Activated CD8-positive, alpha-beta T cell treated with anti-CD3 and anti-CD28 coated beads for 36 hours (primary cell): Measurements from ENCODE around the gene TTC28. TPM values are rescaled to one million over a fixed set of nuclear protein-coding genes. Genes with fewer than 3 reads are reported as not detected.
"Not testable (repeated sequence)": the region's sequence is repeated elsewhere in the genome, so short reads cannot be mapped to it uniquely, and the experiment has no call there.

Source experiments
- ATAC-seq: fragments of 200-7000 bp; cut with Tn5 transposase; one replicate; pipeline ENCODE4 v1.10.0; 2021; ENCODE audit warnings: mild to moderate bottlenecking, moderate library complexity
- CTCF ChIA-PET: fragments of 350-600 bp; sonication (Branson Sonifier 250); formaldehyde crosslinking; loops from one replicate; lab custom pipeline; 2021; ENCODE audit warnings: antibody characterized with exemption; lab: Charles Lee
- POLR2A ChIA-PET: fragments of 350-600 bp; sonication (Branson Sonifier 250); formaldehyde crosslinking; loops from one replicate; lab custom pipeline; 2021; ENCODE audit warnings: antibody characterized with exemption; lab: Charles Lee
- DNase-seq: peaks from one replicate; pipeline ENCODE4 v3.0.0-alpha.2; 2020
- H3K27ac Mint-ChIP-seq: one replicate; pipeline ENCODE4 v1.8.0; 2021; ENCODE audit warnings: mild to moderate bottlenecking, mixed read lengths
- H3K27me3 Mint-ChIP-seq: one replicate; pipeline ENCODE4 v1.8.0; 2021; ENCODE audit warnings: mixed read lengths
- H3K36me3 Mint-ChIP-seq: one replicate; pipeline ENCODE4 v1.8.0; 2021; ENCODE audit warnings: low read depth, mixed read lengths
- H3K4me1 Mint-ChIP-seq: one replicate; pipeline ENCODE4 v1.8.0; 2021; ENCODE audit warnings: low read depth, mixed read lengths
- H3K4me3 Mint-ChIP-seq: one replicate; pipeline ENCODE4 v1.8.0; 2021; ENCODE audit warnings: mild to moderate bottlenecking, moderate library complexity, mixed read lengths
- H3K9me3 Mint-ChIP-seq: one replicate; pipeline ENCODE4 v1.8.0; 2021; ENCODE audit warnings: mixed read lengths
- intact Hi-C: fragments of 100-400 bp; cut with micrococcal nuclease; formaldehyde crosslinking; loops from one replicate; pipeline ENCODE4 v1.10.0; 2022
- total RNA-seq, 2 experiments: library from RNA; stranded (reverse); gene quantifications; one replicate each; pipeline ENCODE4 v1.2.3, GENCODE V29; 2021
- TF ChIP-seq, protein P1 (sequence below): fragments of 200-600 bp; IDR thresholded peaks from one replicate; pipeline ENCODE4 v1.8.0; 2022; ENCODE audit warnings: antibody characterized with exemption, mild to moderate bottlenecking

The TTC28 gene
- total RNA-seq, 2 experiments from 2014 or later: 0.58 to 1.9 TPM

DNA sequence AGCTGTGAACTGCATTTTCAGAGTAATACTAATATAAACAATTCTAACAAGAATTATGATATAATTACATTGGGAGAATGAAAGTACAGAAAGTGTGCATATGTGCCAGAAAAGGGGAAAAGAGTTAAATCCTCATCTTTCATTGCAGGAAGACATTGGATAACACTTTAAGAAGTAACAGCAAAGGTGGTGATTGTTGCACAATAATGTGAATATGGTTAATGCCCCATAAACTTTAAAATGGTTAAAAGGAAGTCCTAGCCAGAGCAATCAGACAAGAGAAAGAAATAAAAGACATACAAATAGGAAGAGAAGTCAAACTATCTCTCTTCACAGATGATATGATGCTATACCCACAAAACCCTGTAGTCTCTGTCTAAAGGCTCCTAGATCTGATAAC, 111.5 kb downstream of the TTC28 start:
- Mint-ChIP-seq H3K36me3 (no peaks in the 10 kb centered on the region), H3K4me1 (no peaks in the 10 kb centered on the region), H3K9me3 (no peaks in the 10 kb centered on the region), H3K27me3 (peaks cover 12% of the 10 kb centered on the region), H3K27ac (no peak overlapping the region), H3K4me3 (no peak overlapping the region)
- intact Hi-C loops: no loop called here
- ATAC-seq (no peak), DNase-seq (no peak)
- TF ChIP-seq, protein P1, sequence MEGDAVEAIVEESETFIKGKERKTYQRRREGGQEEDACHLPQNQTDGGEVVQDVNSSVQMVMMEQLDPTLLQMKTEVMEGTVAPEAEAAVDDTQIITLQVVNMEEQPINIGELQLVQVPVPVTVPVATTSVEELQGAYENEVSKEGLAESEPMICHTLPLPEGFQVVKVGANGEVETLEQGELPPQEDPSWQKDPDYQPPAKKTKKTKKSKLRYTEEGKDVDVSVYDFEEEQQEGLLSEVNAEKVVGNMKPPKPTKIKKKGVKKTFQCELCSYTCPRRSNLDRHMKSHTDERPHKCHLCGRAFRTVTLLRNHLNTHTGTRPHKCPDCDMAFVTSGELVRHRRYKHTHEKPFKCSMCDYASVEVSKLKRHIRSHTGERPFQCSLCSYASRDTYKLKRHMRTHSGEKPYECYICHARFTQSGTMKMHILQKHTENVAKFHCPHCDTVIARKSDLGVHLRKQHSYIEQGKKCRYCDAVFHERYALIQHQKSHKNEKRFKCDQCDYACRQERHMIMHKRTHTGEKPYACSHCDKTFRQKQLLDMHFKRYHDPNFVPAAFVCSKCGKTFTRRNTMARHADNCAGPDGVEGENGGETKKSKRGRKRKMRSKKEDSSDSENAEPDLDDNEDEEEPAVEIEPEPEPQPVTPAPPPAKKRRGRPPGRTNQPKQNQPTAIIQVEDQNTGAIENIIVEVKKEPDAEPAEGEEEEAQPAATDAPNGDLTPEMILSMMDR: no peak
- POLR2A ChIA-PET: no interaction called here
- CTCF ChIA-PET: no interaction called here

DNA sequence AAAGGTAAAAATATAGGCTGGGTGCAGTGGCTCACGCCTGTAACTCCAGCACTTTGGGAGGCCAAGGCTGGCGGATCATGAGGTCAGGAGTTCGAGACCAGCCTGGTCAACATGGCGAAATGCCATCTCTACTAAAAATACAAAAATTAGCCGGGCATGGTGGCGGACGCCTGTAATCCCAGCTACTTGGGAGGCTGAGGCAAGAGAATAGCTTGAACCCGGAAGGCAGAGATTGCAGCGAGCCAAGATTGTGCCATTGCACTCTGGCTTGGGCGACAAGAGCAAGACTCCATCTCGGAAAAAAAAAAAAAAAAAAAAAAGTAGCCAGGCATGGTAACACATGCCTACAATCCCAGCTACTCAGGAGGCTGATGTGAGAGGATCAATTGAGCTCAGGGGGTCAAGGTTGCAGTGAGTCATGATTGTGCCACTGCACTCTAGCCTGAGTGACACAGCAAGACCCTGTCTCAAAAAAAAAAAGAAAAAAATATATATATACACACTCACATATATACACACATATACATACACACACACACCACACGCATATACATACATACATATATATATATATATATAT, 112.6 kb downstream of the TTC28 start:
- POLR2A ChIA-PET: not testable (repeated sequence)

DNA sequence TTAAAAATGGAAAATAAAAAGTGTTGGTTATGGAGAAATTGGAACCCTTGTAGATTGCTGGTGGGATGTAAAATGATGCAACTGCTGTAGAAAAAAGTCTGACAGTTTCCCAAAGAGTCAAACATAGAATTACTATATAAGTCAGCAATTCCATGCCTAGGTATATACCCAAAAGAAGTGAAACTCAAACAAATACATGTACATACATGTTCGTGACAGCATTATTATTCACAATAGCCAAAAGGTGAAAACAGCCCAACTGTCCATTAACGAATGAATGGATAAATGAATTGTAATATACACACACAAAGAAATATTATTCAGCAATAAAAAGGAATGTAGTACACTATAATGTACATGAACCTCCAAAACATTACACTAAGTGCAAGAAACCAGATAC, 116.0 kb downstream of the TTC28 start:
- intact Hi-C loops: no loop called here
- POLR2A ChIA-PET: no interaction called here
- H3K4me1 Mint-ChIP-seq: no peaks in the 10 kb centered on the region

More for the DNA sequence above, 112.6 kb downstream of the TTC28 start:
- CTCF ChIA-PET: interaction anchor here (1.0 kb wide), 1 partner anchor 547 kb away, joined by 3 read pairs; no protein-coding TSS in a partner anchor
- H3K27me3 Mint-ChIP-seq: peaks cover 16% of the 10 kb centered on the region
- H3K36me3 Mint-ChIP-seq, intact Hi-C loops, H3K4me3 Mint-ChIP-seq, ATAC-seq, H3K27ac Mint-ChIP-seq, DNase-seq, H3K9me3 Mint-ChIP-seq, H3K4me1 Mint-ChIP-seq: not testable (repeated sequence)

DNA sequence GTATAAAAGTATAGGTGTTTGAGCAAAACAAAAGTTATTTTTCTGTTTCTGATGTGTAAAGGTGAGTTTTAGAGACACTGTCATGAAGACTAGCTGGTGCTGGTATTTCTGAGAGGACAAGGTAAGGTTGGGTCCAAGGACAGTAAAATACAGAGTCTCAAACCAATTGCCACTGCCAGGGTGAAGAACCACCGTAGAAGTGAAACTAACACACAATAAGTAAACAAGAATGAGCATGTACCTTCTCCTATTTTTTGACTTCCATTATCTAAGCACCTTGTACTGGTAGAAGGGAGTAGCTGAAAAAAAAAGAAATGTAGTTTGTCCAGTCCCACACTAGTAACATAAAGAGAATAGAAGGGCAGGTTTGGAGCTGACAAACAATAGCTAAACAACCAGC, 117.3 kb downstream of the TTC28 start:
- DNase-seq (no peak), ATAC-seq (no peak)
- Mint-ChIP-seq H3K36me3 (no peaks in the 10 kb centered on the region), H3K4me1 (no peaks in the 10 kb centered on the region), H3K27me3 (peaks cover 16% of the 10 kb centered on the region), H3K4me3 (no peak overlapping the region), H3K27ac (no peak overlapping the region), H3K9me3 (no peaks in the 10 kb centered on the region)
- intact Hi-C loops: no loop called here
- POLR2A ChIA-PET: no interaction called here
- TF ChIP-seq, protein P1: no peak
- CTCF ChIA-PET: no interaction called here

More for the DNA sequence above, 116.0 kb downstream of the TTC28 start:
- ATAC-seq: no peak
- H3K36me3 Mint-ChIP-seq: no peaks in the 10 kb centered on the region
- H3K27ac Mint-ChIP-seq: no peak overlapping the region
- TF ChIP-seq, protein P1: no peak
- H3K9me3 Mint-ChIP-seq: no peaks in the 10 kb centered on the region
- DNase-seq: no peak
- H3K4me3 Mint-ChIP-seq: no peak overlapping the region
- H3K27me3 Mint-ChIP-seq: peaks cover 16% of the 10 kb centered on the region
- CTCF ChIA-PET: no interaction called here

DNA sequence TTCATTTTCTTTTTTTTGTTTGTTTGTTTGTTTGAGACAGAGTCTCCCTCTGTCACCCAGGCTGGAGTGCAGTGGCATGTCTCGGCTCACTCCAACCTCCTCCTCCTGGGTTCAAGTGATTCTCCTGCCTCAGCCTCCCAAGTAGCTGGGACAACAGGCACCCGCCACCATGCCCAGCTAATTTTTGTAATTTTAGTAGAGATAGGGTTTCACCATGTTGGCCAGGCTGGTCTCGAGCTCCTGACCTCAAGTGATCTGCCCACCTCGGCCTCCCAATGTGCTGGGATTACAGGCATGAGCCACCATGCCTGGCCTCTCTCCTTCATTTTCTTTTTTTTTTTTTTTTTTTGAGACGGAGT, 118.9 kb downstream of the TTC28 start:
- H3K4me3 Mint-ChIP-seq, H3K9me3 Mint-ChIP-seq, CTCF ChIA-PET, H3K27ac Mint-ChIP-seq, POLR2A ChIA-PET, ATAC-seq, intact Hi-C loops, H3K4me1 Mint-ChIP-seq, DNase-seq, H3K36me3 Mint-ChIP-seq: not testable (repeated sequence)
- peaks cover 14% of the 10 kb centered on the region for H3K27me3 Mint-ChIP-seq

DNA sequence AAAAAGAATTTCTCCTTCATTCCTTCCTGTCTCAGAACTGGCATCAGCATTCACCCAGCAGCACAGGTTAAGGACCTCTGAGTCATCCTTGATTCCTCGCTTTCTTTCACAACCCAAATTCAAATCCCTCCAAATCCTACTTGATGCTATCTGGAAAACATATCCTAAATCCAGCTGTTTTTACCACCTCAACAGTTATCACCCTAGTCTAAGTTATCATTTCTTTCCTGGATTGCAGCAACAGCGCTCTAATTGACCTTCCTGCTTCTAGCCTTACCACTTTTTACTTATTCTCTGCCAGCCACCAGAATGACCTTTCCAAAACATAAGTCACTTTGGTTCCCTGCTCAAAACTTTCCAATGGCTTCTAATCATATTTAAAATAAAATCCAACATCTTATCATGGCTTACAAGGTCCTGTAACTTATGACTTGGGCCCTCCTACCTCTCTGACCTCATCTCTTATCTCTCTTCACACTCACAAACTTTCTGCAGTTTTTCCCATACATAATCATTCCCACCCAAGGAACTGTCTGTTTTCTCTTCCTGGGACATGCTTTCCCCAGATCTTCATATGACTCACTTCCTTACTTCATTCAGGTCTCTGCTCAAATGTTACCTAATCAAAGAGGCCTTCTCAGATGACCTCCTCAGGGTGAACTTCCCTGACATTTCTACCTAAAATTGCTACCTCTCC, 119.4 kb downstream of the TTC28 start:
- DNase-seq: no peak
- CTCF ChIA-PET: no interaction called here
- Mint-ChIP-seq H3K9me3 (no peaks in the 10 kb centered on the region), H3K36me3 (no peaks in the 10 kb centered on the region), H3K4me3 (no peak overlapping the region), H3K4me1 (no peaks in the 10 kb centered on the region), H3K27me3 (peaks cover 14% of the 10 kb centered on the region), H3K27ac (no peak overlapping the region)
- TF ChIP-seq, protein P1: no peak
- POLR2A ChIA-PET: no interaction called here
- no peak for ATAC-seq
- intact Hi-C loops: no loop called here
